H1 (cell line): Measurements from ENCODE around the gene SUCLG2. TPM values are rescaled to one million over a fixed set of nuclear protein-coding genes. Genes with fewer than 3 reads are reported as not detected.

Experiments used
- ATF2 ChIP-seq: IDR thresholded peaks from 2 replicates; pipeline ENCODE4 v1.6.1; 2012; ENCODE audit warnings: low read length, inconsistent platforms
- CEBPB ChIP-seq: IDR thresholded peaks from 2 replicates; pipeline ENCODE4 v1.6.1; 2012; ENCODE audit warnings: low read depth, low read length
- CHD1 ChIP-seq: IDR thresholded peaks from 2 replicates; pipeline ENCODE4 v1.6.1; 2012; ENCODE audit warnings: low read depth, low read length, improper control_type of control experiment
- HDAC2 ChIP-seq, 2 experiments: fragments of 300-600 bp in 1 of 2; sonication (generic) in 1 of 2; IDR thresholded peaks; 2 replicates each; pipeline ENCODE4 v1.6.1; 2011 to 2012; ENCODE audit warnings: low read depth in 2 of 2, low read length in 2 of 2, mild to moderate bottlenecking in 2 of 2, moderate library complexity in 2 of 2, borderline replicate concordance in 1 of 2, inconsistent platforms in 1 of 2
- POLR2AphosphoS5 ChIP-seq: IDR thresholded peaks from 2 replicates; pipeline ENCODE4 v1.6.1; 2011; ENCODE audit warnings: low read depth, low read length
- polyA plus RNA-seq, 7 experiments: library from polyadenylated mRNA; depleted of rRNA in 3 of 7; stranded (reverse) in 5 of 7; unstranded in 2 of 7; fragments of >200 nt in 5 of 7; fragments of 200-250 nt in 2 of 7; gene quantifications; 1 replicate in 5 of 7; 2 replicates in 1 of 7; 4 replicates in 1 of 7; pipeline versions ENCODE4 v1.2.1 to v1.2.3, GENCODE V29; 2011 to 2013; ENCODE audit warnings: missing spikeins in 2 of 7, mixed read lengths in 2 of 7
- total RNA-seq: library from RNA; stranded (reverse); fragmentation: NEBNext Ultra II Directional; extraction: Animal tissue kit (Norgen Biotek cat#: 25700); gene quantifications from 2 replicates; pipeline ENCODE4 v1.2.1, GENCODE V29; 2021

The SUCLG2 gene
- total and polyA plus RNA-seq, 2 of the 8 experiments (the other 6 are each of a cell fraction or from before 2014, with no cell fraction given) = 12.9 to 46.2 TPM

- no peak for TF ChIP-seq ATF2
- TF ChIP-seq CEBPB = no peak
- no peak for TF ChIP-seq HDAC2 (IDR thresholded peaks at IDR 0.05; ENCODE audit: borderline replicate concordance in 1 of 2, low read depth in 2 of 2, low read length in 2 of 2)
- TF ChIP-seq CHD1 = no peak
- TF ChIP-seq POLR2AphosphoS5 = no peak
Measured at GRCh38 chr3:67601919-67602608, 52.3 kb downstream of the SUCLG2 start (continued).
